BLaER1 (cell line): ENCODE data around the gene RAMP3.
"Not testable (repeated sequence)": the region's sequence is repeated elsewhere in the genome, so short reads cannot be mapped to it uniquely, and the experiment has no call there.

Experiments used
- H3K27ac ChIP-seq: shearing (Covaris generic); formaldehyde crosslinking; 2 replicates; pipeline ENCODE4 v1.8.1; 2022
- H3K27me3 ChIP-seq: shearing (Covaris generic); formaldehyde crosslinking; 2 replicates; pipeline ENCODE4 v1.8.1; 2022
- H3K36me3 ChIP-seq: shearing (Covaris generic); formaldehyde crosslinking; 2 replicates; pipeline ENCODE4 v1.8.1; 2022
- H3K4me1 ChIP-seq: shearing (Covaris generic); formaldehyde crosslinking; 2 replicates; pipeline ENCODE4 v1.8.1; 2022
- H3K4me2 ChIP-seq: shearing (Covaris generic); formaldehyde crosslinking; 2 replicates; pipeline ENCODE4 v1.8.1; 2022
- H3K4me3 ChIP-seq: shearing (Covaris generic); formaldehyde crosslinking; 2 replicates; pipeline ENCODE4 v1.8.1; 2022
- H3K9ac ChIP-seq: shearing (Covaris generic); formaldehyde crosslinking; 2 replicates; pipeline ENCODE4 v1.8.1; 2022
- H3K9me3 ChIP-seq: shearing (Covaris generic); formaldehyde crosslinking; 2 replicates; pipeline ENCODE4 v1.8.1; 2022
- H4K20me1 ChIP-seq: shearing (Covaris generic); formaldehyde crosslinking; 2 replicates; pipeline ENCODE4 v1.8.1; 2022
- Cebpa-rat ChIP-seq: shearing (Covaris generic); IDR thresholded peaks from 2 replicates; pipeline ENCODE4 v1.8.1; 2022

The RAMP3 gene, protein sequence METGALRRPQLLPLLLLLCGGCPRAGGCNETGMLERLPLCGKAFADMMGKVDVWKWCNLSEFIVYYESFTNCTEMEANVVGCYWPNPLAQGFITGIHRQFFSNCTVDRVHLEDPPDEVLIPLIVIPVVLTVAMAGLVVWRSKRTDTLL

DNA sequence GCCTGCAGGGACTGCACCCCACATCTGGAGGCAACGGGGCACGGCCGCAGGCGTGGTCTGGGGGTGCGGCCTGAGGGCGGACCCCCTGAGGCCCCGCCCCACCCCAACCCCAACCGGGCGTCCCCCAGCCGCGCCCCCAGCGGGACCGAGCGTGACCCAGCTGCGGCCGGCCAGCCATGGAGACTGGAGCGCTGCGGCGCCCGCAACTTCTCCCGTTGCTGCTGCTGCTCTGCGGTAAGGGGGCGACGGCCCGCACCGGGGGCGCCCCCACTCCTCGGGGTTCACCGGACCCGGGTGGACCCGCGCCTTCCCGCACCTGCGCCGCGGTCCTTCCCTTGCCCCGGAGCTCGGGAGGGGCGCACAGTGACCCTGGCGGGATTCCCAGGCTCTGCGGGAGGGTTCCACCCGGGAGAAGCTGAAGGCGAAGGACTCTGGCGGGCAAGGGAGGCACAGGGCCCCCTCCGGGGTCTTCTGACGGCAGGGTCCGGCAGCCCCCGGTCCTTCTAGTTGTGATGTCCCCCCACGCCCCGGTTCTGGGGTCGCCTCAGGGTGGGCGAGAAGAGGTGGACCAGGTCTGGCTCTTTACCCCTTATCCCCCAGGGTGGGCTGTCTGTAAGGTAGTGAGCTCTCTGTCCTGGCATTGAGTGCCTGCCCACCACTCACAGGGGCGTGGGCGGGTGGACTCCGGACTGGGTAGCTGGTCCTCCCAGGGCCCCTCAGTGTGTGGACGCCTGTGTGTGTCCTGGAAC, at the start of gene RAMP3:
Gene RAMP3 (plus strand): TSS at position 139 of the 749 bp plus-strand sequence. CDS start 38 bp downstream, at position 177.
- Histone ChIP-seq H3K4me3 (no peak within 1 kb of the TSS; the same call in 1 of the 2 replicates), H3K27ac (no peak within 1 kb of the TSS), H3K9me3 (peaks cover 7% of the 10 kb centered on the region; the same call in 1 of the 2 replicates), H3K9ac (no peak within 1 kb of the TSS), H3K27me3 (peaks cover 39% of the 10 kb centered on the region), H3K4me1 (peaks cover 46% of the 10 kb centered on the region), H3K36me3 (no peaks in the 10 kb centered on the region), H4K20me1 (no peaks in the 10 kb centered on the region), H3K4me2 (peak within 1 kb of the TSS; percentile 63)
- no peak for TF ChIP-seq Cebpa-rat

DNA sequence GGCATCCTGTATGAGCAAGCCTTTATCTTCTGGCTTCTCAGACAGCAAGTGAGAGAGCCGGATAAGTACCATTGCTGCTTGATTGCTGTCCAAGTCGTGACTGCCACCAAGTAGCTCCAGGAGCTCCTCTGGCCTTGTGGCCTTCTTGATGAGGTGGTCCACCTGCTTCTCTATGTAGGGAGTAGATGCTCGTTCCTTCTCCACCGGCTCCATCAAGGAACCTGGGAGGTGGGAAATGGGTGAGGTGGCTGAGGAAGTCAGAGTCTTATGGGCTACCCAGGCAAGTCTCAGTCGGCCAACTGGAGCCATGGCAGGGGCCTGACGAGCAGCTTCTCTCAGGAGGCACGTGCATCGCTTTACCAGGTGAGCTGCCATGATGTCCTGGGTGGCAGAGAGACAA, 48.7 kb upstream of the RAMP3 start:
- H3K36me3 ChIP-seq = peaks cover 56% of the 10 kb centered on the region
- peak overlapping the region; percentile 31; the same call in 1 of the 2 replicates for H3K4me3 ChIP-seq
- peaks cover 67% of the 10 kb centered on the region for H4K20me1 ChIP-seq
- H3K27me3 ChIP-seq = no peaks in the 10 kb centered on the region
- H3K9me3 ChIP-seq = no peaks in the 10 kb centered on the region
- peak overlapping the region; percentile 64 for H3K9ac ChIP-seq
- H3K4me1 ChIP-seq = peaks cover 50% of the 10 kb centered on the region
- no peak overlapping the region for H3K27ac ChIP-seq
- H3K4me2 ChIP-seq = peak overlapping the region; percentile 87
- TF ChIP-seq Cebpa-rat = no peak

- Histone ChIP-seq H3K27ac (peak within 1 kb of the TSS; percentile 95), H3K4me3 (peak within 1 kb of the TSS; percentile 82), H3K4me1 (peaks cover 58% of the 10 kb centered on the region), H3K9ac (peak within 1 kb of the TSS; percentile 97), H3K9me3 (no peaks in the 10 kb centered on the region), H3K4me2 (peak within 1 kb of the TSS; percentile 87), H4K20me1 (peaks cover 40% of the 10 kb centered on the region), H3K36me3 (peaks cover 29% of the 10 kb centered on the region), H3K27me3 (no peaks in the 10 kb centered on the region)
- no peak for TF ChIP-seq Cebpa-rat
These were observed 46.0 kb upstream of the RAMP3 start, which contains the start of gene TBRG4 for GRCh38 chr7:45111298-45112223. Gene TBRG4, minus strand, starts transcription at chr7:45111697. Its CDS starts 2,460 bp downstream, at chr7:45109237.

DNA sequence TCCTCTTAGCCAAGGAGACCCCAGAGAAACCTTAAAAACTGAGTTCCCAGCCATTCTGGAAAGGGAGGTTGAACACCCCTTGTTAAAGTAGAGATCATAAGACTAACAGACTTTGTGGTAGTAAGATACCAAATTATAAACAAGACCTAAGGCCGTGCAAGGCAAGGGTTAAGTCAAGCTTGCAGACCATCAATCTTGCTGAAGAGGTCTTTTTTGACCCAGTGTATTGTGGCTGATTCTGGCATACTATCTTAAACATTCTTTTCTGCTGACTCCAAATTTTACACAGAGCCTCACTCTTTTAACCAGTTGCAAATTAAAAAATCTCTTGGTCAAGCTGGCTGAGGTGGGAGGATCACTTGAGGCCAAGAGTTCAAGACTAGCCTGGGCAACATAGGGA, 44.9 kb upstream of the RAMP3 start:
- Histone ChIP-seq H3K4me1 (peaks cover 52% of the 10 kb centered on the region), H3K36me3 (peaks cover 18% of the 10 kb centered on the region), H3K4me2 (peak overlapping the region; percentile 82), H3K27me3 (no peaks in the 10 kb centered on the region), H3K27ac (peak overlapping the region; percentile 95; the same call in 1 of the 2 replicates), H3K4me3 (peak overlapping the region; percentile 82), H3K9ac (peak overlapping the region; percentile 97), H4K20me1 (peaks cover 29% of the 10 kb centered on the region), H3K9me3 (no peaks in the 10 kb centered on the region)
- no peak for TF ChIP-seq Cebpa-rat

- not testable (repeated sequence) for H3K9ac ChIP-seq, H3K9me3 ChIP-seq, H3K27me3 ChIP-seq, H3K4me2 ChIP-seq, H3K36me3 ChIP-seq, H3K27ac ChIP-seq, H3K4me3 ChIP-seq
- Histone ChIP-seq H4K20me1 (peaks cover 13% of the 10 kb centered on the region), H3K4me1 (peaks cover 52% of the 10 kb centered on the region)
These were observed 43.3 kb upstream of the RAMP3 start for GRCh38 chr7:45114257-45114656.

DNA sequence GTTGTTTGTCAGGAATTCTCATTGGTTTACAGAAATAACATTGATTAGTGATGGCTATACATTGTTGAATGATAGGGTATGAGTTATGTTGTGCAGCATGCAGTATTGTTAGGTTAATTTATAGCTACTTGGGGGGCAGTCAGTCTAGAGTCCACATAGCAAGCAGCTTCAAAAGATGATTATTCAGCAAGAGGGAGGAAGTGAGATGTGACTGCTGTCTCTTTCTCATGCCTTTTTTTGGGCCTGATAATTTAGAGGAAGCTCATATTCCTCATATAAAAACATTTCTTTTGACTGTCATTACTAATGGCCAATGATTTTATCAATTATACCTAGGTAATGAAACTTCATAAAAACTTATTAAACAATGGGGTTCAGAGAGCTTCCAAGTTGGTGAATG, 42.7 kb upstream of the RAMP3 start:
- H3K4me3 ChIP-seq = no peak overlapping the region
- H3K27me3 ChIP-seq = no peaks in the 10 kb centered on the region
- H4K20me1 ChIP-seq = peaks cover 6% of the 10 kb centered on the region; the same call in 1 of the 2 replicates
- H3K9ac ChIP-seq = no peak overlapping the region
- no peak for TF ChIP-seq Cebpa-rat
- no peaks in the 10 kb centered on the region for H3K36me3 ChIP-seq
- no peaks in the 10 kb centered on the region for H3K9me3 ChIP-seq
- H3K4me1 ChIP-seq = peaks cover 48% of the 10 kb centered on the region
- H3K4me2 ChIP-seq = peak overlapping the region; percentile 27; the same call in 1 of the 2 replicates
- H3K27ac ChIP-seq = no peak overlapping the region

GRCh38 chr7:45116048-45116447, 41.5 kb upstream of the RAMP3 start:
- Histone ChIP-seq H3K9me3 (no peaks in the 10 kb centered on the region), H3K4me2 (no peak overlapping the region), H3K9ac (no peak overlapping the region), H3K4me1 (peaks cover 40% of the 10 kb centered on the region), H3K4me3 (no peak overlapping the region), H3K36me3 (no peaks in the 10 kb centered on the region), H3K27me3 (no peaks in the 10 kb centered on the region), H3K27ac (no peak overlapping the region), H4K20me1 (no peaks in the 10 kb centered on the region)
- no peak for TF ChIP-seq Cebpa-rat

- H3K9ac ChIP-seq = no peak overlapping the region
- peaks cover 33% of the 10 kb centered on the region for H3K4me1 ChIP-seq
- H4K20me1 ChIP-seq = no peaks in the 10 kb centered on the region
- TF ChIP-seq Cebpa-rat = no peak
- no peak overlapping the region for H3K4me3 ChIP-seq
- H3K36me3 ChIP-seq = no peaks in the 10 kb centered on the region
- H3K9me3 ChIP-seq = no peaks in the 10 kb centered on the region
- H3K27me3 ChIP-seq = no peaks in the 10 kb centered on the region
- no peak overlapping the region for H3K4me2 ChIP-seq
- no peak overlapping the region for H3K27ac ChIP-seq
These were observed 40.0 kb upstream of the RAMP3 start for GRCh38 chr7:45117582-45117981.

- H3K4me2 ChIP-seq = peak overlapping the region; percentile 67
- H3K27me3 ChIP-seq = no peaks in the 10 kb centered on the region
- H3K27ac ChIP-seq = 0 out of 2 replicates have a peak overlapping the region, but pooled peaks have one; percentile 7
- H3K4me1 ChIP-seq = peaks cover 31% of the 10 kb centered on the region
- H3K9me3 ChIP-seq = no peaks in the 10 kb centered on the region
- H4K20me1 ChIP-seq = no peaks in the 10 kb centered on the region
- TF ChIP-seq Cebpa-rat = no peak
- no peak overlapping the region for H3K9ac ChIP-seq
- no peaks in the 10 kb centered on the region for H3K36me3 ChIP-seq
- H3K4me3 ChIP-seq = no peak overlapping the region
These were observed 39.3 kb upstream of the RAMP3 start for GRCh38 chr7:45118292-45118691.
